Vagina (tissue), 2 donors: ENCODE results near the gene CASP4.

Experiments
- POLR2A ChIP-seq, 2 donors: fragments of 450-650 bp; IDR thresholded peaks; one replicate each; pipeline ENCODE4 v1.6.1; 2017; ENCODE audit warnings: antibody characterized with exemption in 2 of 2, mild to moderate bottlenecking in 2 of 2, moderate library complexity in 2 of 2
- TF ChIP-seq, protein P1 (sequence below), 3 experiments: fragments of 450-650 bp in 2 of 3; fragments of 200-600 bp in 1 of 3; sonication (generic) in 1 of 3; IDR thresholded peaks; one replicate each; pipeline ENCODE4 v1.5.1; 2017 to 2019; ENCODE audit warnings: antibody characterized with exemption in 3 of 3, mild to moderate bottlenecking in 2 of 3, moderate library complexity in 2 of 3

DNA sequence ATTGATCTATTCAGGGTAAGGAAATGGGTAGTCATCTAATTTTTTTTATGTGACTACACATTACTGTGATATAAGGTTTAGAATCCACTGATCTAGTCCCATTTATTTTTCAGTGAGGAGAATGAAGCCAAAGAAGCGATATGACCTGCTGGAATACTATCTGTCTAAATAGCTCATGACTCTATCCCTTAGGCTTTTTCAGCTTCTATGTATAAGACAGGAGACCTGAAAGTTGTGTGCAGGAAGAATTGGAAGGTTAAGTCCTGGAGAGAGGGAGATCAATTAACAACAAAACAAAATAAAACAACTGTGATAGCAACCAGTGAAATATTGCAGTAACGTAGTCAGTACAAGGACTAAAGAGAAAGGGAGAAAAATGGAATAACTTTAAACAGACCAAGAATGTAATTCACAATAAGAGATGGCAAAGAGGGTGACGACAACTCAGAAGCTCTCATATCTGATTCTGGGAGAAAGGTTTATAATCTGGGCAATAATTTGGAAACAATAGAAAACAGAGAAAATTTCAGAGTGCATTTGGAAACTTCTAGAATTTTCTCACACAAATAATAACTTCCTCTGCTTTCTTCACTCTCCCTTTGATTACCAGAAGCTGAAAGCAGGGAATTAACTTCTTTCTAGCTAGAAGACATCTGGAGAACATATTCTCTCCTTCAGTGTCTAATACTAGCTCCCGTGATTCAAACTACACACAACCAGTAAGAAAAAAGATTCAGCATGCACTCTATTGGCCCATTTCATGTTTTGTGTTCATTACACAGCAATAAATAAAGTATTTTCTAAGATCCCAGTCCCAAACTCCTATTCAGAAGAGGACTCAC is 50.9 kb downstream of the CASP4 start:
- no peak for TF ChIP-seq POLR2A (IDR thresholded peaks at IDR 0.05)
- TF ChIP-seq, protein P1, sequence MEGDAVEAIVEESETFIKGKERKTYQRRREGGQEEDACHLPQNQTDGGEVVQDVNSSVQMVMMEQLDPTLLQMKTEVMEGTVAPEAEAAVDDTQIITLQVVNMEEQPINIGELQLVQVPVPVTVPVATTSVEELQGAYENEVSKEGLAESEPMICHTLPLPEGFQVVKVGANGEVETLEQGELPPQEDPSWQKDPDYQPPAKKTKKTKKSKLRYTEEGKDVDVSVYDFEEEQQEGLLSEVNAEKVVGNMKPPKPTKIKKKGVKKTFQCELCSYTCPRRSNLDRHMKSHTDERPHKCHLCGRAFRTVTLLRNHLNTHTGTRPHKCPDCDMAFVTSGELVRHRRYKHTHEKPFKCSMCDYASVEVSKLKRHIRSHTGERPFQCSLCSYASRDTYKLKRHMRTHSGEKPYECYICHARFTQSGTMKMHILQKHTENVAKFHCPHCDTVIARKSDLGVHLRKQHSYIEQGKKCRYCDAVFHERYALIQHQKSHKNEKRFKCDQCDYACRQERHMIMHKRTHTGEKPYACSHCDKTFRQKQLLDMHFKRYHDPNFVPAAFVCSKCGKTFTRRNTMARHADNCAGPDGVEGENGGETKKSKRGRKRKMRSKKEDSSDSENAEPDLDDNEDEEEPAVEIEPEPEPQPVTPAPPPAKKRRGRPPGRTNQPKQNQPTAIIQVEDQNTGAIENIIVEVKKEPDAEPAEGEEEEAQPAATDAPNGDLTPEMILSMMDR (IDR thresholded peaks at IDR 0.05): no peak
